DND-41 (cell line): ENCODE measurements around the gene TMEM116.

Source experiments
- CTCF ChIP-seq: IDR thresholded peaks from 2 replicates; pipeline ENCODE4 v1.5.1; 2012; ENCODE audit warnings: borderline replicate concordance, low read length, moderate library complexity, mild to moderate bottlenecking; ENCODE audit not compliant: poor library complexity, severe bottlenecking; ENCODE audit errors: extremely low read depth
- EZH2 ChIP-seq: IDR thresholded peaks from 3 replicates; pipeline ENCODE4 v1.6.1; 2012; ENCODE audit warnings: borderline replicate concordance, low read depth, mild to moderate bottlenecking, moderate library complexity, low read length, inconsistent platforms; ENCODE audit not compliant: severe bottlenecking

- TF ChIP-seq CTCF (no peak), EZH2 (no peak)
Observed at GRCh38 chr12:111976860-111977259, 36.1 kb downstream of the TMEM116 start.
